Activated naive CD4-positive, alpha-beta T cell (primary cell): ENCODE data around the gene CCDC188.
A peak's percentile ranks its signal among the peaks of the same experiment; 100 is the strongest.

Experiments used
- DNase-seq, 4 experiments: peaks; one replicate each; lab custom pipeline; 2025; lab: John Stamatoyannopoulos, UW

CCDC188 gene

DNA sequence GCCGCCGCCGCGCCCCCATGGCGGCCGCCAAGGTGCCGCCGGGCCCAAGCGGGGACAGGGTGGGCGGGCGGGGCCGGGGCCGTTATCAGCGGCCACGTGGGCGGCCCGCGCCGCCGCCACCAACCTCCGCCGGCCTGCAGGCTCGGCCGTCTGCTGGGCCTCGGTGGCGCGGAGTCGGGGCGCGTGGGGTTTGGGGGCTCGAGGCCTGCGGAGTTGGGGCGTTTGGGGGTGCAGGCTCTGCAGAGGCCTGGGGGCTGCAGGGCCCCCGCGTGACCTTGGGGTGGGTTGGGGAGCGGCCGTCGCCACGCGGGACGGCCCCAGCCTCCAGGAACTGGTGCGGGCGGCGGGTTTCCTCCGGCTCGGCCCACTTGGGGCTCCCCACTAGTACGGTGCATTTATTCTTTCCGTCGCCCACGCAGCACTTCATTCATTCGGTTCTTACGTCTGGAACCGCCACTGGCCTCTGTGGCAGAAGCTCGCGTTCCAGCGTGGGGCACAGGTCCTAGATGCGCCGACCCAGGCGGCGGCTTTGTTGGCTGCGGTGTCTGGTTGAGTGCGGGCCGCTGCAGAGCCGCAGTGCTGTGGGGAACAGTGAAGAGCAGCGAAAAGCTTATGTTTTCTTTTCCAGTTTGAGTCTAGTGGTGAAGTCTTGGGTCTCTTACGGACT is 33.1 kb downstream of the CCDC188 start:
- DNase-seq, result peak; percentile 16 to 54 (median 40)

DNA sequence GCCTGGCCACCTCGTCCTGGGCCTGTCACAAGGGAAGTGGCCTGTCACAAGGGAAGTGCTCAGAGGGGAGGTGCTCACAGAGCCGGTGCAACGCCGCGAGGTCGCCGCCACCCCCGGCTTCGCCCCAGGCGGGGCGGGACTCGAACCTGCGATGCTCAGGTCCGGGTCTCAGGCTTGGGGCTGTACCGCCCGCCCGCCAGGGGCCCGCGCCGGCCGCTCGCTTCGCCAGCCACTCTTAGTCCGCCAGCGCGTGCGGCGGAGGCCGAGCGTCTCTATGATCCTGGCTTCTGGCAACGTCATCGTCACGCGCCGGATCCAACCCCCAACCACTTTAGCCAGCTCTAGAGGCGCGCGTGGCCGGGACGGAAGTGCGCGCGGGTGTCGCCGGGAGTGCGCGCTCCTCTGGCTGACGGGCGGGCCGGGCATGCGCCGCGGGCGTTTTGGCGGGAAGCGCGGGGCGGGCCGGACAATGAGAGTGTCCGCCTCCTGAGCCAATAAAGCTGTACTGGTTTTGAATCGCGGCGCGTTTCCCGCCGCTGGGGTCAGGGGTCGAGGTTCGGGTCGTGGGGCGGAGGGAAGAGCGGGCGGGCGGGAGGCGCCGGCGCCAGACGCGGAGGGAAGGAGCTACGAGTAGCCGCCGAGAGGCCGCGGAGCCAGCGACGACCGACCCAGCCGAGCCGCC is 33.8 kb downstream of the CCDC188 start, which contains the start of gene TRMT2A:
Gene TRMT2A, minus strand, starts transcription at position 276 of the 682 bp plus-strand sequence. CDS start 320 bp downstream, outside the sequence.
- DNase-seq, result peak; percentile 91 to 97 (median 94)

- DNase-seq, result no peak
Measured at GRCh38 chr22:20116376-20116950, 34.4 kb downstream of the CCDC188 start.

DNA sequence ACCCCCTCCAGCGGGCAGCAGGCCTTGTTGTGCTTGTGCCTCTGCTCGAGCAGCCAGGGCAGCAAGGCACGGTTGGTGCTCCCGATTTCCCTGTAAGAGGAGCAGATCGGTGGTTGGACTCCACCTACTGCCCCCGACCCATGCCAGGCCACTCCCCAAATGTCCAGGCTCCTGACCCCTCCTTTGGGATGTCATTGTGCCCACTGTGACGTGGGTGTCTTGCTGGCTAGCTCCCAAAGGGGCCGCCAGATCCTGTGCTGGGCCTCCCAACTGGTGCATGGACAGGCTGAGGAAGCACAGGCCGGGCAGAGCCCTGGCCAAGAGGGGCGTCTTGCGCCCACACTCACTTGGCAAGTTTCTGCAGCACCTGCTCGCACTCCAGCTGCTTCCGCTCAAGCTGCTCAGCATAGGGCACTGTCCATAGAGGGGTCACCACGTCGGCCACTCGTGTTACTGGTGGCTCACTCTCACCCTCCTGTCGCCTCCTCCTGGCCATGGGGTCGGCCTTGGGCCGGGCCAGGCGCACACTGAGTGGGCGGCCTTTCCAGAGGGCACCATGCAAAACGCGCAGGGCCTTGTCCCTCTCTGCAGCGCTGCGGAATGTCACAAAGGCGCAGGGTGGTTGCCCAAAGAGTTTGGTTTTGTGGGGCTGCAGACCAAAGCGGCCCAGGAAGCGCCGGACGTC is 35.0 kb downstream of the CCDC188 start, which contains the start of gene RANBP1:
Gene RANBP1, plus strand, starts transcription at position 414 of the 685 bp plus-strand sequence. Its CDS starts 81 bp downstream, at position 495.
- DNase-seq, result no peak

- DNase-seq, result no peak
Measured at GRCh38 chr22:20114506-20115475, 36.1 kb downstream of the CCDC188 start.

- no peak for DNase-seq
Measured at GRCh38 chr22:20113551-20114310, 37.1 kb downstream of the CCDC188 start.

- no peak for DNase-seq
Measured at GRCh38 chr22:20112623-20113511, 38.0 kb downstream of the CCDC188 start.

DNA sequence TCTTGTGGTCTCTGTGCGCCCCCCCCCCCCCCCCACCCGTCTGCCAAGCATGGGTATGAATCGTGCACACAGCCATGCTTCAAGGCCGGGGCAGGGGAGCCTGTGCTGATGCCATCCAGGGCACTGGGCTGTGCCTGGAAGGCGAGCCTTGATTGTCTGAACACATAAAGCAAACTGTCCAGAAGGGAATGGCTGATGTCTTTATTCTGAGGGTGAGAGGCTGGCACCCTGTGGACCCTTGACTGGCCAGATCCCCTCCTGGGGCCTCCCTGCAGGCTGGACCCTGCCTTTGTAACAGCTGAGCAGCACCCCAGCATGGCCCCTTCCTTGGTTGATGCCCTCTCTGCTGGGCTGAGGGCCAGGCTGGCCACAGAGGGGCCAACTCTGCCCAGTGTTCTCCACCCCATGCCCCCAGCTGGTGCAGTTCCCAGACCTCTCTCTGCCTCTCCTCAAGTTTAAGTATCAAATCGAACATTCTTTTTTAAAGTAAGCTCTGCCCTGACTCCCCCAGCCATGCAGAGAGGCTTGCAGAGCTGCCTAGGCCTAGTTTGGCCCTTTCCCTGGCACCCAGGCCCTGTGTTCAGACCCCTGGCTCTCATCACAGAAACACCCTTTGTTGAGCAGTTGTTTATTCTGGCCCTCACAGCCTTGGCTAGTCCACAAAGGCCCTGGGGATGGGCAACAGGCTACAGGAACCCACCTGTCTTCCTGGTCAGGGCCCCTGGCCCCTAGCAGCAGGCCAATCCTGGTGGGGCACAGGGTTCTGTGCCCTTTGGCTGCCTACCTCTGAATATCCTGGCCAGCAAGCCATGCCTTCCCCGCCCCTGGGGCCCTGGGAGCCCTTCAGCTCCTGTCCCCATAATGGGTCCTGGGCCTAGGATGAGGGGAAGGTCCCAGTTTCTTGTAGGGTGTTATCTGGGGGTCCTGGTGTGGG is 38.9 kb downstream of the CCDC188 start:
- DNase-seq, result no peak

- no peak for DNase-seq
Measured at GRCh38 chr22:20111045-20111688, 39.7 kb downstream of the CCDC188 start.

- no peak for DNase-seq
Measured at GRCh38 chr22:20110359-20110985, 40.4 kb downstream of the CCDC188 start.

- DNase-seq, result no peak
Measured at GRCh38 chr22:20109411-20110358, 41.2 kb downstream of the CCDC188 start.

DNA sequence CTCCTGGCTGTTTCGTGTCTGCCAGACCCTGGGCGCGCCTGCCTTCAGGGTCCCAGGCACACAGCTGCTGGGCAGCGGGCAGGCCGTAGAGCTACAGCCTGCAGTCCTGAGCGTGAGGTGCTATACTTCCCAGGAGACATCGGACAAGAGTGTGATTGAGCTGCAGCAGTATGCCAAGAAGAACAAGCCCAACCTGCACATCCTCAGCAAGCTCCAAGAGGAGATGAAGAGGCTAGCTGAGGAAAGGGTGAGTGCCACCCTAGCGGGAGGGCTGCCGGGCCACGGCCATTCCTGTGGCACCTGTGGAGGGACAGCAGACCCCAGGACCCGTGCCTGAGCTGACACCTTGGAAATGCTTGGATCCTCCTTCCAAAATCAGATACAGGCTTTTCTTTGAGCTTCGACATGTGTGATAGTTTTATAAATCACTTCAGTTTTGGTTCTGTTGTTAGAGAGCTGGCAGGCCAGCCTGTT is 42.1 kb downstream of the CCDC188 start:
- DNase-seq, result no peak

- no peak for DNase-seq
Measured at GRCh38 chr22:20107951-20108756, 42.7 kb downstream of the CCDC188 start.

- DNase-seq, result no peak
Measured at GRCh38 chr22:20107471-20107901, 43.4 kb downstream of the CCDC188 start.

DNA sequence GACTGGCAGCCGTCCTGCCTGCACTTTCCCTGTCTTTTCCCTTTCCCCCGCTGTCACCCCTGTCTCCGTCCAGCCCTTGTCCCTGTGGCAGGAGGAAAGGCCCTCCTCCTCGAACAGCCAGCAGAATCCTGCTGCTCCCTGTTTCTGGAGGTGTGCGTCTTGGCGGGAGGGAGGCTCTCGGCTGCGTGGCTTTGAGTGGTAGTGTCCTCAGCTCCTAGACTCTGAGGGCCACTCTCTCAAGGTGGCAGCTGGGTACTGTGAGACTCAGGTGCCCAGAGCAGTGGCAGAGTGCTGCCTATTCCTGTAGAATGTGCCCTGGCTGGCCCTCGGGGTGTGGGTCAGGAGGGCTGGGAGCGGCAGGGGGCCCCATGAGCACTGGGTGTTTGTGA is 44.0 kb downstream of the CCDC188 start:
- DNase-seq, result no peak
